Parathyroid adenoma (tissue), 2 donors: ENCODE data around the gene RAB23.

Experiments
- H2AFZ ChIP-seq: fragments of 300-600 bp; sonication (generic); one replicate; pipeline ENCODE4 v1.7.0; 2017; ENCODE audit warnings: antibody characterized with exemption, mild to moderate bottlenecking
- H3K27ac ChIP-seq: fragments of 300-600 bp; sonication (generic); one replicate; pipeline ENCODE4 v1.7.0; 2017
- H3K27me3 ChIP-seq: fragments of 300-600 bp; sonication (generic); one replicate; pipeline ENCODE4 v1.7.0; 2017; ENCODE audit warnings: low read length; ENCODE audit not compliant: control insufficient read depth, insufficient read depth
- H3K36me3 ChIP-seq: fragments of 300-600 bp; sonication (generic); one replicate; pipeline ENCODE4 v1.7.0; 2017; ENCODE audit warnings: low read length; ENCODE audit not compliant: control insufficient read depth, insufficient read depth
- H3K4me1 ChIP-seq: fragments of 300-600 bp; sonication (generic); one replicate; pipeline ENCODE4 v1.7.0; 2017; ENCODE audit warnings: control low read depth
- H3K4me2 ChIP-seq: fragments of 300-600 bp; sonication (generic); one replicate; pipeline ENCODE4 v1.7.0; 2017; ENCODE audit warnings: low read length
- H3K4me3 ChIP-seq: fragments of 300-600 bp; sonication (generic); one replicate; pipeline ENCODE4 v1.7.0; 2017; ENCODE audit warnings: low read depth, low read length
- H3K79me2 ChIP-seq: fragments of 300-600 bp; sonication (generic); one replicate; pipeline ENCODE4 v1.7.0; 2017; ENCODE audit warnings: control low read depth
- H3K9ac ChIP-seq: fragments of 300-600 bp; sonication (generic); one replicate; pipeline ENCODE4 v1.7.0; 2017; ENCODE audit warnings: mild to moderate bottlenecking
- H3K9me3 ChIP-seq: fragments of 300-600 bp; sonication (generic); one replicate; pipeline ENCODE4 v1.7.0; 2017; ENCODE audit warnings: low read length; ENCODE audit not compliant: control insufficient read depth
- TF ChIP-seq, protein P1 (sequence below): fragments of 300-600 bp; sonication (generic); IDR thresholded peaks from one replicate; pipeline ENCODE4 v1.7.0; 2017; ENCODE audit warnings: antibody characterized with exemption, mild to moderate bottlenecking
- donor health status: primary hyperparathyroidism.

Gene RAB23

DNA sequence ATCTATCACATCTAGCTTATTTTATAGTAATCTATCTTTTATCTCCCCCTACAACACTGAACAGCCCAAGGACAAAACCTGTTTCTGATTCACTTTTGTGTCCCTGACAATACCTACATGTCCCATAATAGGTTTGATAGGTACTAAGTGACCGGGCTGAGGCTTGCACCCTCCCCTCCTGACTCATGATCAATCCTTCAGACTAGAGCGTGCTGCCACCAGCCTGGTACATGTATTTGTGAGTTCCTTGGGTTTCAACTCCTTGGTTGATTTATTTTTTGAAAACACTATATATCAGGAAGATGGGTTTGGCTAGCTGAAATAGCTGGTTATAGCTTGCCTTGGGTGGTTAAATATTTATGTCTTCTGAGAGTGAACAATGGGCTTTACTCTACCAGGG is 41.6 kb upstream of the RAB23 start:
- Histone ChIP-seq H3K4me3 (no peak overlapping the region), H3K4me2 (no peak overlapping the region), H3K27ac (no peak overlapping the region), H3K79me2 (no peaks in the 10 kb centered on the region), H3K27me3 (no peaks in the 10 kb centered on the region), H3K9me3 (no peaks in the 10 kb centered on the region), H2AFZ (no peak overlapping the region), H3K4me1 (no peaks in the 10 kb centered on the region), H3K36me3 (no peaks in the 10 kb centered on the region), H3K9ac (no peak overlapping the region)
- TF ChIP-seq, protein P1, sequence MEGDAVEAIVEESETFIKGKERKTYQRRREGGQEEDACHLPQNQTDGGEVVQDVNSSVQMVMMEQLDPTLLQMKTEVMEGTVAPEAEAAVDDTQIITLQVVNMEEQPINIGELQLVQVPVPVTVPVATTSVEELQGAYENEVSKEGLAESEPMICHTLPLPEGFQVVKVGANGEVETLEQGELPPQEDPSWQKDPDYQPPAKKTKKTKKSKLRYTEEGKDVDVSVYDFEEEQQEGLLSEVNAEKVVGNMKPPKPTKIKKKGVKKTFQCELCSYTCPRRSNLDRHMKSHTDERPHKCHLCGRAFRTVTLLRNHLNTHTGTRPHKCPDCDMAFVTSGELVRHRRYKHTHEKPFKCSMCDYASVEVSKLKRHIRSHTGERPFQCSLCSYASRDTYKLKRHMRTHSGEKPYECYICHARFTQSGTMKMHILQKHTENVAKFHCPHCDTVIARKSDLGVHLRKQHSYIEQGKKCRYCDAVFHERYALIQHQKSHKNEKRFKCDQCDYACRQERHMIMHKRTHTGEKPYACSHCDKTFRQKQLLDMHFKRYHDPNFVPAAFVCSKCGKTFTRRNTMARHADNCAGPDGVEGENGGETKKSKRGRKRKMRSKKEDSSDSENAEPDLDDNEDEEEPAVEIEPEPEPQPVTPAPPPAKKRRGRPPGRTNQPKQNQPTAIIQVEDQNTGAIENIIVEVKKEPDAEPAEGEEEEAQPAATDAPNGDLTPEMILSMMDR: no peak

DNA sequence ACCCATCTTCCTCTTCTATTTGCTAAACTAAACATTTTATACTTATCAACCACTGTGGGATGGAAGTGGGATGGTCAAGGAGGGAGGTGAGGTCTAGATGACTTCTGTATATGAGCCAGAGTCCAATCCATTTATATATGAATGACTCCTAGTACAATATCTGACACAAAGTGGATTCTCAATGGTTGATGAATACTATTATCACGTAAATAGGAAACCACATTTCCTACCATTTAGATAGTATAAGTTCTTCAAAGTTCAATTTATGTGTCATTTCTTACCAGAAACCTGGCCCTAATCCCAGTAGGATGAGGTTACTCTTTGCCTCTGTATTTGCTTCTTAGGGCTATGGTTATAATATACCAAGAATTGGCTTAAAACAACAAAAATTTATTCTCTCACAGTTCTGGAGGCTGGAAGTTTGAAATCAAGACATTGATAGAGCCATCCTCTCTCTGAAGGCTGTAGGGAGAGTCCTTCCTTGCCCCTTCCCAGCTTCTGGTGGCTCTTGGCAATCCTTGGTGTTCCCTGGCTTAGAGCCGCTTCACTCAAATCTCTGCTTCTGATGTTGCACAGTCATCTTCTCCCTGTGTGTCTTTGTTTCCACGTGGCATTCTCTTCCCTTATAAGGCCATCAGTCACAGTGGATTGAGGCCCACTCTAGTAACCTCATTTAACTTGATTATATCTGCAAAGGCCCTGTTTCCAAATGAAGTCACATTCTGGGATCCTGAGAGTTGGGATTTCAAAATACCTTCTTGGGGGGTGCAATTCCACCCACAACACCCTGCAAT is 41.0 kb upstream of the RAB23 start:
- Histone ChIP-seq H3K27me3 (no peaks in the 10 kb centered on the region), H2AFZ (no peak overlapping the region), H3K9ac (no peak overlapping the region), H3K4me1 (no peaks in the 10 kb centered on the region), H3K36me3 (no peaks in the 10 kb centered on the region), H3K4me2 (no peak overlapping the region), H3K9me3 (no peaks in the 10 kb centered on the region), H3K79me2 (no peaks in the 10 kb centered on the region), H3K27ac (no peak overlapping the region), H3K4me3 (no peak overlapping the region)
- TF ChIP-seq, protein P1: no peak

DNA sequence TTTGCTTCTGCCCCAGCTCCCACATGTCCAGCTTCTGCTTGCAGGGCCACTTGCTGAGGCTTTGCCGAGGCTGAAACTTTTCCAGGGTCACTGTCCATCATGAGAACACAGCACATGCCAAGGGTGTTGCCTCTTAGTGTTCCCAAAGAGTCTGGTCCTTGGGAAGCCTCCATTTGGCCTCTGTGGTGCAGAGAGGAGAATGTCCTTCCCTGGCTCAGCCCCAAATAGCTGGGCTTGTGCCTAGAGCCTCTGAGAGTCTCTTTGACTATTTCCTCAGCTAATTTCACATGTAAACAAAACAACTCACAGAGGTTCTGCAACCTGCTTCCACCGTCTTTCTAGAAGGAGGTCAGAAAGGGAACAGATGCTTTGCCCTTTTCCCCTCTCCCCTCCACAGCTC is 40.4 kb upstream of the RAB23 start:
- Histone ChIP-seq H3K4me3 (no peak overlapping the region), H3K27me3 (no peaks in the 10 kb centered on the region), H3K4me1 (no peaks in the 10 kb centered on the region), H3K4me2 (no peak overlapping the region), H3K79me2 (no peaks in the 10 kb centered on the region), H3K36me3 (no peaks in the 10 kb centered on the region), H2AFZ (no peak overlapping the region), H3K9ac (no peak overlapping the region), H3K27ac (no peak overlapping the region), H3K9me3 (no peaks in the 10 kb centered on the region)
- TF ChIP-seq, protein P1: no peak

DNA sequence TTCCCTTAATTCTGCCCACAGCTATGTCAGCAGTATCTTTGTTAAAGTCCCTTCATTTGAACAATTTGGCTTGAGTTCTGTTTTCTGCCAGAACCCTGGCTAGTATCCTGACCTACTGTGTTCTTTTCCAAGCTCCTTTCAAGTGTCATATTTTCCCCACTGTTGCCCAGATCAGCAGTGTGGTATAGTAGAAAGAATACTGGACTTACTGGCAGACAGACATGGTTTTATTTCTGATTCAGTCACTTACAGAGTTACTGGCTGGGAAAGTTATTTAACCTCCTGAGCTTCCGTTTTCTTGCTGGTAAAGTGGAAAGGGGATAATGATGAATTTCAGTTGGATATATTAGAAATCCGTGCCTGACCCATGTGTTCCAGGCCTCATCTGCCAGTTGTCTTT is 39.8 kb upstream of the RAB23 start:
- H2AFZ ChIP-seq: no peak overlapping the region
- H3K27me3 ChIP-seq: no peaks in the 10 kb centered on the region
- no peaks in the 10 kb centered on the region for H3K36me3 ChIP-seq
- H3K4me3 ChIP-seq: no peak overlapping the region
- no peaks in the 10 kb centered on the region for H3K79me2 ChIP-seq
- H3K9me3 ChIP-seq: no peaks in the 10 kb centered on the region
- TF ChIP-seq, protein P1: no peak
- no peaks in the 10 kb centered on the region for H3K4me1 ChIP-seq
- H3K4me2 ChIP-seq: no peak overlapping the region
- no peak overlapping the region for H3K9ac ChIP-seq
- H3K27ac ChIP-seq: no peak overlapping the region

DNA sequence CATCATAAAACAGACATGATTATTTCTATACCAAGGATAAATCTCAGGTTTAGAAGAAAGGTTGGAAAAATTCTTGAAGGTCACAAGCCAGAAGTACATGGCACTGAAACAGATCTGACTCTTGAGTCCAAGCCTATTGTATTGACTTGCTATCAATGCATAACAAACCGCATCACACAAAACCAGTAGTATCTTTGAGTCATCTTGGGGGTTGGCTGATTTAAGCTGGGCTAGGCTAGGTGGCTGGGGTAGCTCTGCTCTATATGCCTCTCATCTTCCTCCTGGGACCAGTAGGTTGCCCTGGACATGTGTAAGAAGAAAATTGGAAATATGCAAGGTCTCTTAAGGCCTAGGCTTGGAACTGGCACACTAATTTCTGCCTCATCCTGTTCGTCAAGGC is 37.0 kb upstream of the RAB23 start:
- H3K27ac ChIP-seq: no peak overlapping the region
- no peaks in the 10 kb centered on the region for H3K4me1 ChIP-seq
- no peaks in the 10 kb centered on the region for H3K9me3 ChIP-seq
- H2AFZ ChIP-seq: no peak overlapping the region
- no peaks in the 10 kb centered on the region for H3K36me3 ChIP-seq
- H3K79me2 ChIP-seq: no peaks in the 10 kb centered on the region
- H3K9ac ChIP-seq: no peak overlapping the region
- TF ChIP-seq, protein P1: no peak
- H3K4me3 ChIP-seq: no peak overlapping the region
- no peaks in the 10 kb centered on the region for H3K27me3 ChIP-seq
- no peak overlapping the region for H3K4me2 ChIP-seq
